HG02981 (cell line): ENCODE measurements around the gene CD79A.

ENCODE experiments used
- ATAC-seq: cut with Tn5 transposase; IDR thresholded peaks from one replicate; pipeline ENCODE4 v1.9.1; 2021; ENCODE audit warnings: mild to moderate bottlenecking, moderate library complexity; ENCODE audit not compliant: unreplicated experiment

Gene CD79A

DNA sequence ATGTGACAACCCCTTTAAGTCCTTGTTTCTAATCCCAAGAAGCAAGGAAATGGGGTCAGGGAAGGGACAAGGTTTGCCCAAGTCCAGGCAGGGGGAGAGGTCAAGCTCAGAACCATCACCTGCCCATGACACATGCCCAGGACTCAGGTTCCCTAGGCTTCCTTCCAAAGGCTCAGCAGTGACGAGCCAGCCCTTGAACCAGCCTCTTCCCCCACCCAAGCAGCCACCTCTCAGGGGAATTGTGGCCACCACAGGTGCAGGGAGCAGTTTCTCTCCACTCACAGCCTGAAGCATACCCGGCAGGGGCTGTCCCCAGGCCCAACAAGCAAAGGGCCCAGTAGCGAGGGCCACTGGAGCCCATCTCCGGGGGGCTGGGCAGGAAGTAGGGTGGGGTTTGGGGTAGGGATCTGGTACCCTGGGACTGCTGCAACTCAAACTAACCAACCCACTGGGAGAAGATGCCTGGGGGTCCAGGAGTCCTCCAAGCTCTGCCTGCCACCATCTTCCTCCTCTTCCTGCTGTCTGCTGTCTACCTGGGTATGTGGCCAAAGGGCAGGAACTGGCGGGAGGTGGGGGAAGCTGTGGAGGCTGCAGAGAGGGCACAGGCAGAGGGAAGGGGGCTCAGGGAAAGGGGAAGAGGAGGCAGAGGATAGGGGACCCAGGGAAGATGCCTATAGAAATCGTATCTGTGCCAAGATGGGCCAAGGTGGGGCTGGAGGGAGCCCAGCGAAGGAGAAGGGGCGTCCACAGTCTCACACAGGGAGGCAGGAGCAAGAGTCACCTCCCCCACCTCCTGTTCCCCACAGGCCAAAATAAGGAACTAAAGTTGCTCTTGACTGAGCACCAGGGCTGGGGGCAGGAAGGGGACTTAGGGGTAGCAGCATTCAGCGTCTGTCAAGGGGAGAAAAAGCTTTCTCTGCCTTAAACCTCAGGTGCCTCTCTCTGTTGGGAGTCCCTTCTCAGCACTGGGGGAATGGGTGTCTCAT is at the start of gene CD79A:
CD79A (plus strand) TSS at position 433 of the 986 bp plus-strand sequence; CDS start at position 459, 26 bp downstream.
- peak; percentile 59 for ATAC-seq

DNA sequence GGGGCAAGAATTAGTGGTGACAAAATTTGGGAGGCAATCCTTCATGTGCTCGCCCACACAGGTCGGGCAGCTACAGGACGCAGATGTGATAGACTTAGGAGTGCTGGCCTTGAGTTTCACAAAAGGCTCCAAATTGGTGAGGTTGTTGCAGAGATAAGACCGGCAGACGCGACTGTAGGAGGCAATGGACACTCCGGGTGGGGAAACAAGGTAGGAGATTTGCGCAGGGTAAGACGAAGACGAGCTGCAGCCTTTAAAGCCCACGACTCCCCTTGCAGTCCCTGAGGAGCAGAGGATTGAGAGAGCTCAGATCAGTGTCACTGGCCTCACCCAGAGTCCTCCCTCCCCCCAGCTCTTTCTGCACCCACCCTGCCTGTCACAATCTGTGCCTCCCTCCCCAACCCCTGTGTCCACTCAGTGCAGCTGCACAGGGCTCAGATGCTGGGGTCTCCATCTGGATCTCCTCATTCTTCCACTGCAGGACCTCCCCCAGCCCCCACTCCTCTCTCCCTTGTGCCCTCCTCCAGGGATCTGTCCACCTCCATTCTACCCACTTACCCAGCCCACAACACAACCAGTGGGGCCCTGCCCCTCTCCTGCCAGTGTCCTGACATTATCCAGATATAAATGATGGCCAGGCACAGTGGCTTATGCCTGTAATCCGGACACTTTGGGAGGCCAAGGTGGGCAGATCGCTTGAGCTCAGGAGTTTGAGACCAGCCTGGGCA is 38.9 kb upstream of the CD79A start:
- ATAC-seq: no peak

GRCh38 chr19:41839211-41839610 is 37.9 kb upstream of the CD79A start:
- ATAC-seq: no peak

DNA sequence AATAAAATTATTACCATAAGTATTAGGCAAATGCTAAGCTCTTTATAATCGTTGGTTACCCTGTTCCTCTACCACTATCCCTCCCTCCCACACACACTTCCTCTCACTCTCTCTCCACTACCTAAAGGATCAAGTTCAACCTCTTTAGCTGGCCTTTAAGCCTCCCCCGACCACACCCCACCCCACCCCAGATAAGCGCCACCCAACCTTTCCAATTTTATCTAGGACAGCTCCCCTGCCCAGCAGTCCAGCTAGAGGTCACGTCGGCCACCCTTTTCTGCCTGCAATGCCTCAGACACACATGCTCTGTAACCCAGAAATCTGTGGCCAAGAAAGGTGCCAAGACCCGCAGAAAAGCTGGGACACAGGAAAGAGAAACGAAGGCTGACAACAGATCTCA is 33.7 kb upstream of the CD79A start:
- no peak for ATAC-seq

DNA sequence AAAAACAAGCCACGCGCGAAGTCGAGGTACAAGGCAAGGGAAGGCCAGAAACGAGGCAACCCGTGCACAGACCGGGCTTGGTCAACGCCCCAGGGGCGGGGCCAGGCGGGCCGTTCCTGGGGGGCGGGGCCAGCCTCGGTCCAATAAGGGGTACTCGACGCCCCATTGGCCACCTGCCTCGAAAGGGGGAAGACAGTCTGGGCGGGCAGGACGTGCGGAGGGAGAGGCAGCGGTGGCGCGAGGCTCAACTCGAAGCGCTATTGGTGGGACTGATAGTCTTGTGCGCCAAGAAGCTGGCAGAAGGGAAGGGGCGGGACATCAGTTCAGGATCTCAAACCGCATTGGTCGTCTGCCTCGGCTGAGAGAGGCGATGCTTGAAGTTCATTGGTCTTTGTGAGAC is 32.5 kb upstream of the CD79A start, which contains the start of gene LYPD4:
LYPD4 (minus strand) TSS at position 83 of the 400 bp plus-strand sequence. CDS start 5,398 bp downstream, outside the sequence.
- no peak for ATAC-seq

GRCh38 chr19:41845001-41845050 is 32.3 kb upstream of the CD79A start, which contains the start of gene DMRTC2:
Gene DMRTC2 (plus strand): TSS chr19:41845042. CDS start chr19:41847429, 2,387 bp downstream.
- no peak for ATAC-seq

- ATAC-seq: no peak
Observed at GRCh38 chr19:41845051-41845590, 32.0 kb upstream of the CD79A start.

DNA sequence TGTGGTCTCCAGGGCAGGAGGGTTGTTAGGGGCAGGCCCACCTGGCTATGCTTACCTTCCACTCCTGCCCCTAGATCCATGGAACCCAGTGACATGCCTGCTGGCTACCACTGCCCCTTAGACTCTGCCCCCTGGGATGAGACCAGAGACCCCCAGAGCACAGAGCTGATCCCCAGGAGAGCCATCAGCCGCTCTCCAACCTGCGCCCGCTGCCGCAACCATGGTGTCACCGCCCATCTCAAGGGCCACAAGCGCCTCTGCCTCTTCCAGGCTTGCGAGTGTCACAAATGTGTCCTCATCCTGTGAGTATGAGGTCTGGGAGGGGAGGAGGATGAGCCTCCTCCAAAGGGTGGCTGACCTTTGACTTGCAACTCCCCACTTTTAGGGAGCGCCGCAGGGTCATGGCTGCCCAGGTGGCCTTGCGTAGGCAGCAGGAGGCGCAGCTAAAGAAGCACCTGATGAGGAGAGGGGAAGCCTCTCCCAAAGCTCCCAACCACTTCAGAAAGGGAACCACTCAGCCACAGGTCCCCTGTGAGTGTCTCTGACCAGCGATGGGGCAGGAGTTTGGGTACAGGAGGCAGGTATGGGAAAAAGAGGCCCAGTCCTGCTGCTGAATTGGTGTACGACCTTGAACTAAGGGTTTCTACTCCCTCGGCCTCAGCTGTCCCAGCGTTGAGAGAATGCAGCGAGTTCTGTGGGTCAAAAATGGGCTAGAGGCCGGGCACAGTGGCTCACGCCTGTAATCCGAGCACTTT is 29.6 kb upstream of the CD79A start:
- no peak for ATAC-seq

- ATAC-seq: no peak
Observed at GRCh38 chr19:41848666-41849065, 28.4 kb upstream of the CD79A start.

DNA sequence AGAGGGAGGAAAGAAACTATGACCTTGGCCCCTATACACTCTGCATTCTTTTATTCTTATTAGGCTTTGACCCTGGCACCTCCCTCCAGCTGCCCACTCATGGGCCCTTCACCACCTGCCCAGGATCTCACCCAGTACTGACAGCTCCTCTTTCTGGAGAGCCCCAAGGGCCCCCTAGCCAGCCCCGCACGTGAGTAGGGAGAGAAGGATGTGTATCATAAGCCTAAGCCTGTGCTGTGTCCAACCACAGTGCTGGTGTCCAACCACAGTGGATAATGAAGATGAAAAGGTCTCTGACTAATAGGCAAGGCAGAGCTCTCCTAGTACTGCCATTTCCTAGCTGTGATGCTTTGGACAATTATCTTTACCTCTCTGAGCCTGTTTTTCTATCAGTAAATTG is 28.0 kb upstream of the CD79A start:
- no peak for ATAC-seq

DNA sequence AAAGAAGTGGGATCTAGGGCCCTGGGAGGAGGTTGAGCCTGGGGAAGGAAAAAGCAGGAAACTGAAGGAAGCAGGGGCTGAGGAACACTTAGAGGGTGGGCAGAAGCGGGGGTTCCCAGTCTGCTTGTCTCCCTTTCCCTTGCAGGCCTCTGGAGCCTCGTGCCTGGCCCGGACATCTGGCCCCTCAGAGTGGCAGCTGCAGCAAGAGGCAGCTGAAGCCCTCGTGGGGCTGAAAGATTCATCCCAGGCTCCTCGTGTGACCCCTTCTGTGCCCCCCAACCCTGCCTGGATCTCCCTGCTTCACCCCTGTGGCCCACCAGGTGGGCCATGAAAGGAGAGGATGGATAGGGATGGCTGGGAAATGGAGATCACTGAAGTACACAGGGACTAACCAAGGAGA is 26.7 kb upstream of the CD79A start:
- ATAC-seq: no peak

DNA sequence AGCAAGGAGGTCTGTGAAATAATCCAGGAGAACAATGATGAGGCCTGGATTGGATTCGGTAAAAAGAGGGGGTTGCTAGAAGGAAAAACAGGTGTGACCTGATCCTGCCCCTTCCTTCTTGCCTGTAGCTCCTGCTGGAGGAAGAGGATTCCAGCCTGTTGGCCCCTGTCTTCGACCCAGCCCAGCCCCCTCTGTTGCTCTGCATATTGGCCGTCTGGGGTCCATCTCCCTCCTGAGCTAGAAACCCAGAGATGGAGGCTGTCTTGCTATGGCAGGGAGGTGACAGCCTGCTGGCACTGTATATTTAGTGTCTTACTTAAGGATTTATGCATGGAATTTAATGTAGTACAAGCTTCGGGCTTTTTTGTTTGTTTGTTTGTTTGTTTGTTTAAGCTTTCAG is 25.6 kb upstream of the CD79A start:
- no peak for ATAC-seq

- no peak for ATAC-seq
Observed at GRCh38 chr19:41853344-41853743, 23.7 kb upstream of the CD79A start.

GRCh38 chr19:41853768-41854167 is 23.3 kb upstream of the CD79A start:
- no peak for ATAC-seq

DNA sequence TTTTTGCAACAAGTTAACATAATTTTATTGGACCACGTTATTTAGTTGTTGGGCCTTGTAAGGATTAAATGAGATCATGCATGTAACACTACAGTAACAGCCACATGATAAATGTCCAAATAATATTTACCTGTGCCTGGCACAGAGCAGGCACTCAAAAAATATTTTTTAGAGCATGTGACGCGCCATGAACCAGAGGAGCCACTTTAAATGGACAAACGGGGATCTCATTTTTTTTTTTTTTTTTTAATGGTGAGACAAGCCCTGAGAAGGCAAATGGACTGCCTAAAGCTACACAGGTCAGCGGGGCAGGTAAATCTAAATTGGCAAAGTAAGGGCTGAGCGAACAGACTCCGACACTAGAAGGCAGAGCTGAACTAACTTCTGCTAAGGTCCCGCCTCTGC is 17.9 kb upstream of the CD79A start:
- ATAC-seq: no peak

GRCh38 chr19:41859618-41860418 is 17.3 kb upstream of the CD79A start, which contains the start of gene RPS19:
Gene RPS19 (plus strand): TSS chr19:41860255. CDS start chr19:41860775, 520 bp downstream.
- ATAC-seq: peak; percentile 76

DNA sequence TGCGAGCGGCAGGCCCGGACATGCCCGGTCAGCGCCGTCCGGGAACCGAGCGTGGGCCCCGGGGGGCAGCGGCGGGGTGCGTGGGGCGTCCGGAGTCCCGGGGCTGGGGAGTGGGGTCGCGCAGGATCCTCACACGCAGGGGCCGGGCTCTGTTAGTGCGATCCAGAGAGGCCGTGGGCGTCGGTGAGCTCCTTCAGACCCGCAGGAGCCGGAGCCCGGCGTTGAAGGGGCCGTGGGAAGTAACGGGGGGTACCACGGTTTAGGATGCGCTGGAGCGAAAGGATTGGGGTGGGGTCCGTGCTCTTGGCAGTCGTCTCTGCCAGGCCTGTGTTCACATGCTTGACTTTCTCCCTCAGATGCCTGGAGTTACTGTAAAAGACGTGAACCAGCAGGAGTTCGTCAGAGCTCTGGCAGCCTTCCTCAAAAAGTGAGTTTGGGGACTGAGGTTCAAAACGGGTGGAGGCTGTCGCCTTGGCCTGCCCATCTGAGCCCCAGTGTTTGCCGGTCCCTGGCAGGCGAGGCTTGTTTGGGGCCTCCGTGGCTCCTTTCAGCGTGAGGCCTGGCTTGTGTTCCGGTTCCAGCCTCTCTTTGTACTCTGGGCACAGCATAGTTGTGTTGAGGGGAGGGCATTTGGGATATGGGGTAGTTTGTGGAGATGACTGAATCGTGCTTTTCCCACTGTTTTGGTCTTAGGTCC is 16.5 kb upstream of the CD79A start:
- ATAC-seq: no peak

DNA sequence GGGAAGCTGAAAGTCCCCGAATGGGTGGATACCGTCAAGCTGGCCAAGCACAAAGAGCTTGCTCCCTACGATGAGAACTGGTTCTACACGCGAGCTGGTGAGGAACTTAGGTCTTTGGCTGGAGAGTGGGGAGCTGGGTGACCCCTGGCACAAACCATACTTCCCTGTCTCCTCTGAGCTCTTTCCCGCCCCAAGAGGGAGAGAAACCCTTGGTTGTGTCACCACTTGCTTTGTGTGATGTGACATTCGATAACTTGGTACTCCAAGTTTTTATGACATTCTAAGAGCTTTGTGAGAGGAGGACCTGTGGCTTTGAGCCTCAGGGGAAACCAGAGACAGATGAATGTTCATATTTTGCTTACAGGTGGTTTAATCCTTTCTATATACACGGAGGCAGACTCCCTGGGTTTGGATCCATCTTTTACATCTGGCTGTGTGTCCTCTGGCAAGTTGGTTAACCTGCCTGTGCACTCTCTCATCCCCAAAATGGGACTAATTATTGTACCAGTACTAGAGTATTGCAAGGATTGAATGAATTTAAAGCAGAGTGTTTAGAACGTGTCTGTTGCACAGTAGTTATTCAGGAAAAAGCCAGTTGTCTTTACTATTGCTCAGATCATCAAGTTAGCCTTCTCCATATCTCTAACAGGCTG is 15.8 kb upstream of the CD79A start:
- ATAC-seq: no peak

DNA sequence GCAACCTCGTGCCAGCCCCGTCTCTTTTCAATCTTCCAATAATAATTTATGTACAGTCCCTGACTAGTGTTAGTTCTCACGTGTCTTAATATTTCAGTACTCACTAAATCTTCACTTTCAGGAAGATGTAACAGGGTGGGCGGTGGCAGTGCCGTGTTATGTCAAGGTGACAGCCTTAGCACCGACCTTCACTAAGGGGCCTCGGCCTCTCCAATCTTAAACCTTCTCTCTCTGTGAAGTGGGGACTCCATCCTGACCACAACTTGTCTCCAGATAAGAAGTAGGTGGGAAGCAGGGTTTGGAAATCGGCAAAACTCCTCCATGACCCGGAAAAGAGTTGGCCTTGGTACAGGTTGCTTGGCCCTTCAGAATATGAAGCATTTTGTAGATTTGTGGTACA is 15.2 kb upstream of the CD79A start:
- ATAC-seq: no peak
